Astrocyte (in vitro differentiated cells and primary cell): Measurements from ENCODE around the gene POLE3. TPM values are rescaled to one million over a fixed set of nuclear protein-coding genes. Genes with fewer than 3 reads are reported as not detected.
"Not testable (repeated sequence)": the region's sequence is repeated elsewhere in the genome, so short reads cannot be mapped to it uniquely, and the experiment has no call there.

Source experiments
- DNase-seq: peaks from one replicate; pipeline ENCODE4 v3.0.0-alpha.2; 2010; ENCODE audit warnings: low read depth
- FAIRE-seq: peaks from 2 replicates; lab custom pipeline; 2011; peaks lifted over from hg19 to GRCh38; lab: Jason Lieb, UNC
- H2AFZ ChIP-seq: 2 replicates; pipeline ENCODE4 v1.6.0; 2012; ENCODE audit warnings: low read depth, low read length, inconsistent platforms
- H3K27ac ChIP-seq: 2 replicates; pipeline ENCODE4 v1.5.1; 2011; ENCODE audit warnings: low read depth, low read length, inconsistent platforms
- H3K27me3 ChIP-seq: 2 replicates; pipeline ENCODE4 v1.6.0; 2011; ENCODE audit warnings: low read length, inconsistent platforms; ENCODE audit not compliant: insufficient read depth
- H3K36me3 ChIP-seq: 2 replicates; pipeline ENCODE4 v1.5.1; 2011; ENCODE audit warnings: low read length, inconsistent platforms; ENCODE audit not compliant: insufficient read depth
- H3K4me1 ChIP-seq: 2 replicates; pipeline ENCODE4 v1.5.1; 2011; ENCODE audit warnings: low read length, inconsistent platforms; ENCODE audit not compliant: insufficient read depth
- H3K4me2 ChIP-seq: 2 replicates; pipeline ENCODE4 v1.6.0; 2012; ENCODE audit warnings: low read length, inconsistent platforms
- H3K4me3 ChIP-seq: 2 replicates; pipeline ENCODE4 v1.5.1; 2011; ENCODE audit warnings: low read depth, mild to moderate bottlenecking, low read length, inconsistent platforms; ENCODE audit not compliant: insufficient read depth
- H3K79me2 ChIP-seq: 2 replicates; pipeline ENCODE4 v1.6.0; 2012; ENCODE audit warnings: mild to moderate bottlenecking, low read length, inconsistent platforms; ENCODE audit not compliant: insufficient read depth
- H3K9ac ChIP-seq: 2 replicates; pipeline ENCODE4 v1.6.0; 2012; ENCODE audit warnings: mild to moderate bottlenecking, low read length, inconsistent platforms
- H3K9me3 ChIP-seq: 2 replicates; pipeline ENCODE4 v1.5.1; 2012; ENCODE audit warnings: low read depth, mild to moderate bottlenecking, low read length, inconsistent platforms; ENCODE audit not compliant: insufficient read depth
- H4K20me1 ChIP-seq: 2 replicates; pipeline ENCODE4 v1.6.0; 2012; ENCODE audit warnings: low read length, inconsistent platforms; ENCODE audit not compliant: insufficient read depth
- H3K27ac Mint-ChIP-seq: one replicate; pipeline ENCODE4 v1.8.0; 2021; ENCODE audit warnings: mild to moderate bottlenecking, mixed read lengths; ENCODE audit not compliant: unreplicated experiment
- H3K27me3 Mint-ChIP-seq: one replicate; pipeline ENCODE4 v1.8.0; 2021; ENCODE audit warnings: low read depth, mixed read lengths; ENCODE audit not compliant: unreplicated experiment
- H3K36me3 Mint-ChIP-seq: one replicate; pipeline ENCODE4 v1.8.0; 2021; ENCODE audit warnings: low read depth, mixed read lengths; ENCODE audit not compliant: unreplicated experiment
- H3K4me1 Mint-ChIP-seq: one replicate; pipeline ENCODE4 v1.8.0; 2021; ENCODE audit warnings: low read depth, mixed read lengths; ENCODE audit not compliant: unreplicated experiment
- H3K4me3 Mint-ChIP-seq: one replicate; pipeline ENCODE4 v1.8.0; 2021; ENCODE audit warnings: mild to moderate bottlenecking, moderate library complexity, mixed read lengths; ENCODE audit not compliant: unreplicated experiment
- H3K9me3 Mint-ChIP-seq: one replicate; pipeline ENCODE4 v1.8.0; 2021; ENCODE audit warnings: mild to moderate bottlenecking, mixed read lengths; ENCODE audit not compliant: unreplicated experiment
- CTCF ChIP-seq: IDR thresholded peaks from 2 replicates; pipeline ENCODE4 v1.5.1; 2011; ENCODE audit warnings: low read depth, mild to moderate bottlenecking, inconsistent platforms, low read length, moderate library complexity; ENCODE audit not compliant: insufficient read depth
- EZH2 ChIP-seq: IDR thresholded peaks from 2 replicates; pipeline ENCODE4 v1.6.1; 2012; ENCODE audit warnings: mild to moderate bottlenecking, low read length, inconsistent platforms; ENCODE audit not compliant: insufficient read depth
- total RNA-seq: library from RNA; stranded (reverse); gene quantifications from 2 replicates; pipeline ENCODE4 v1.2.1, GENCODE V29; 2021

POLE3 gene
- total RNA-seq, 1 donor from 2014 or later: 36.6 TPM

GRCh38 chr9:113368982-113369854 is 41.3 kb downstream of the POLE3 start:
- peaks cover 3% of the 10 kb centered on the region for H4K20me1 ChIP-seq
- no peak overlapping the region for H3K27ac Mint-ChIP-seq
- H3K4me3 Mint-ChIP-seq: no peak overlapping the region
- FAIRE-seq: no peak
- H3K9ac ChIP-seq: no peak overlapping the region
- DNase-seq: no peak
- no peak overlapping the region for H3K27ac ChIP-seq
- no peaks in the 10 kb centered on the region for H3K9me3 ChIP-seq
- no peak overlapping the region for H3K4me3 ChIP-seq
- no peaks in the 10 kb centered on the region for H3K79me2 ChIP-seq
- H3K27me3 Mint-ChIP-seq: peaks cover 8% of the 10 kb centered on the region
- H3K9me3 Mint-ChIP-seq: no peaks in the 10 kb centered on the region
- H3K27me3 ChIP-seq: no peaks in the 10 kb centered on the region
- no peak overlapping the region for H3K4me2 ChIP-seq
- no peak for TF ChIP-seq EZH2
- TF ChIP-seq CTCF: no peak
- H2AFZ ChIP-seq: no peak overlapping the region
- no peaks in the 10 kb centered on the region for H3K4me1 Mint-ChIP-seq
- H3K36me3 ChIP-seq: no peaks in the 10 kb centered on the region
- no peaks in the 10 kb centered on the region for H3K36me3 Mint-ChIP-seq
- H3K4me1 ChIP-seq: no peaks in the 10 kb centered on the region

- Mint-ChIP-seq H3K9me3 (no peaks in the 10 kb centered on the region), H3K27me3 (peaks cover 8% of the 10 kb centered on the region), H3K27ac (no peak overlapping the region), H3K4me3 (no peak overlapping the region), H3K36me3 (no peaks in the 10 kb centered on the region), H3K4me1 (no peaks in the 10 kb centered on the region)
- no peak overlapping the region for H3K9ac ChIP-seq
- H3K4me2 ChIP-seq: no peak overlapping the region
- no peaks in the 10 kb centered on the region for H3K4me1 ChIP-seq
- no peak for FAIRE-seq
- H3K79me2 ChIP-seq: no peaks in the 10 kb centered on the region
- no peaks in the 10 kb centered on the region for H3K27me3 ChIP-seq
- H3K36me3 ChIP-seq: no peaks in the 10 kb centered on the region
- H3K4me3 ChIP-seq: no peak overlapping the region
- DNase-seq: no peak
- no peak overlapping the region for H2AFZ ChIP-seq
- H3K9me3 ChIP-seq: no peaks in the 10 kb centered on the region
- H3K27ac ChIP-seq: no peak overlapping the region
- no peak for TF ChIP-seq EZH2
- no peak for TF ChIP-seq CTCF
- peaks cover 1% of the 10 kb centered on the region for H4K20me1 ChIP-seq
Observed at GRCh38 chr9:113368348-113368981, 42.0 kb downstream of the POLE3 start.

- H3K27ac Mint-ChIP-seq, H3K9me3 ChIP-seq, H3K4me1 ChIP-seq, H3K79me2 ChIP-seq, H3K9me3 Mint-ChIP-seq, H3K27ac ChIP-seq, H3K4me3 ChIP-seq, H3K36me3 ChIP-seq, H3K27me3 Mint-ChIP-seq, H2AFZ ChIP-seq, H4K20me1 ChIP-seq, H3K4me2 ChIP-seq, H3K27me3 ChIP-seq, DNase-seq, H3K4me1 Mint-ChIP-seq, FAIRE-seq, H3K9ac ChIP-seq, H3K36me3 Mint-ChIP-seq, H3K4me3 Mint-ChIP-seq: not testable (repeated sequence)
Observed at GRCh38 chr9:113365652-113366051, 44.8 kb downstream of the POLE3 start.
